K562 (cell line): Measurements from ENCODE around the gene ECHDC3. TPM values are rescaled to one million over a fixed set of nuclear protein-coding genes. Genes with fewer than 3 reads are reported as not detected.

Source experiments
- ATAC-seq: fragments of 200-7000 bp; cut with Tn5 transposase; 3 replicates; pipeline ENCODE4 v1.9.1; 2020; ENCODE audit warnings: moderate library complexity
- BruUV-seq: library from RNA; stranded (reverse); fragments of 400-500 nt; replicated peaks from 2 replicates; lab custom pipeline; 2021; lab: Mats Ljungman, UMichigan
- CTCF ChIA-PET: fragments of 300-600 bp; formaldehyde crosslinking; extraction: SDS; loops from one replicate; lab custom pipeline; 2021; ENCODE audit warnings: low intra/inter-chr PET ratio; lab: Yijun Ruan, JAX
- POLR2A ChIA-PET: fragments of 300-600, 350-650 bp; sonication (Branson Sonifier 250); formaldehyde crosslinking; extraction: SDS; loops from one replicate; lab custom pipeline; 2021; ENCODE audit warnings: antibody characterized with exemption, inconsistent platforms; lab: Yijun Ruan, JAX
- DNase-seq, 4 experiments: peaks; one replicate each; pipeline versions ENCODE4 v3.0.0 to v3.0.0-alpha.2; 2011 to 2018; ENCODE audit warnings: low spot score in 3 of 4, mixed read lengths in 3 of 4; ENCODE audit errors: extremely low read depth in 1 of 4
- FAIRE-seq: peaks from 2 replicates; lab custom pipeline; 2011; peaks lifted over from hg19 to GRCh38; lab: Jason Lieb, UNC
- H2AFZ ChIP-seq: 2 replicates; pipeline ENCODE4 v1.6.0; 2011; ENCODE audit warnings: low read depth, low read length, control low read depth, inconsistent platforms
- H3K27ac ChIP-seq: fragments of 200-600 bp; 3 replicates; pipeline ENCODE4 v1.8.0; 2011; ENCODE audit warnings: low read depth, mild to moderate bottlenecking, control low read depth, inconsistent platforms, low read length, moderate library complexity, mixed read lengths; ENCODE audit errors: extremely low read depth
- H3K27me3 ChIP-seq, 2 experiments: fragments of 300-600 bp in 1 of 2; 2 replicates in 1 of 2; 3 replicates in 1 of 2; pipeline versions ENCODE4 v1.6.0 to v1.8.0; 2011; ENCODE audit warnings: inconsistent platforms in 2 of 2, low read length in 2 of 2, mild to moderate bottlenecking in 1 of 2, mixed read lengths in 1 of 2, moderate library complexity in 1 of 2; ENCODE audit not compliant: control insufficient read depth in 2 of 2, insufficient read depth in 2 of 2
- H3K36me3 ChIP-seq: fragments of 300-600 bp; 3 replicates; pipeline ENCODE4 v1.8.0; 2011; ENCODE audit warnings: mild to moderate bottlenecking, low read length, inconsistent platforms; ENCODE audit not compliant: control insufficient read depth, insufficient read depth
- H3K4me1 ChIP-seq, 2 experiments: fragments of 200-600 bp in 1 of 2; replicated peaks in 1 of 2; 2 replicates in 1 of 2; 3 replicates in 1 of 2; pipeline versions ENCODE4 v1.5.1 to v1.8.0; 2011; ENCODE audit warnings: inconsistent platforms in 2 of 2, low read length in 2 of 2, mild to moderate bottlenecking in 1 of 2, mixed read lengths in 1 of 2, moderate library complexity in 1 of 2; ENCODE audit not compliant: control insufficient read depth in 2 of 2, insufficient read depth in 2 of 2
- H3K4me2 ChIP-seq: 2 replicates; pipeline ENCODE4 v1.6.1; 2011; ENCODE audit warnings: low read length, control low read depth, inconsistent platforms, mixed read lengths; ENCODE audit not compliant: insufficient read depth
- H3K4me3 ChIP-seq: fragments of 200-600 bp; sonication (generic), shearing (Covaris generic); 2 replicates; pipeline ENCODE4 v1.5.1; 2016; ENCODE audit warnings: control low read depth, inconsistent platforms
- H3K79me2 ChIP-seq: fragments of 200-600 bp; 3 replicates; pipeline ENCODE4 v1.8.0; 2011; ENCODE audit warnings: low read length, inconsistent platforms; ENCODE audit not compliant: control insufficient read depth, insufficient read depth
- H3K9ac ChIP-seq, 2 experiments: 2 replicates each; pipeline versions ENCODE4 v1.6.0 to v1.6.1; 2011; ENCODE audit warnings: low read depth in 2 of 2, low read length in 2 of 2, control low read depth in 1 of 2, inconsistent platforms in 1 of 2, mild to moderate bottlenecking in 1 of 2, mixed read lengths in 1 of 2; ENCODE audit not compliant: insufficient read depth in 1 of 2
- H3K9me1 ChIP-seq: one replicate; pipeline ENCODE4 v1.6.0; 2011; ENCODE audit warnings: inconsistent platforms, mild to moderate bottlenecking, low read length, moderate library complexity; ENCODE audit not compliant: control insufficient read depth, insufficient read depth
- H3K9me3 ChIP-seq: replicated peaks from 2 replicates; pipeline ENCODE4 v1.5.1; 2011; ENCODE audit warnings: low read depth, low read length, inconsistent platforms; ENCODE audit not compliant: control insufficient read depth, insufficient read depth
- H4K20me1 ChIP-seq: replicated peaks from 2 replicates; pipeline ENCODE4 v1.6.1; 2011; ENCODE audit warnings: low read length, inconsistent platforms, mixed read lengths; ENCODE audit not compliant: control insufficient read depth, insufficient read depth
- BACH1 ChIP-seq: fragments of 200-800 bp; sonication (Bioruptor generic); IDR thresholded peaks from 2 replicates; pipeline ENCODE4 v1.6.1; 2016; ENCODE audit warnings: missing genetic modification characterization, missing compliant biosample characterization
- BCOR ChIP-seq: fragments of 450-650 bp; IDR thresholded peaks from 2 replicates; pipeline ENCODE4 v1.6.1; 2016
- CREB1 ChIP-seq, 2 experiments: sonication (generic) in 1 of 2; formaldehyde crosslinking in 1 of 2; IDR thresholded peaks; 2 replicates each; pipeline versions ENCODE4 v1.6.1 to v1.8.0; 2012 to 2022; ENCODE audit warnings: inconsistent platforms in 1 of 2, mild to moderate bottlenecking in 1 of 2, missing genetic modification reagents in 1 of 2, moderate library complexity in 1 of 2
- MAFG ChIP-seq: fragments of 450-650 bp; conservative IDR thresholded peaks from 2 replicates; pipeline ENCODE4 v1.6.1; 2016; ENCODE audit warnings: missing genetic modification characterization, missing compliant biosample characterization
- SIN3B ChIP-seq: fragments of 450-650 bp; IDR thresholded peaks from 2 replicates; pipeline ENCODE4 v1.6.1; 2017; ENCODE audit warnings: low read depth, mild to moderate bottlenecking, moderate library complexity
- SOX6 ChIP-seq: fragments of 450-650 bp; IDR thresholded peaks from 2 replicates; pipeline ENCODE4 v1.6.1; 2014; ENCODE audit warnings: mild to moderate bottlenecking
- SPI1 ChIP-seq: IDR thresholded peaks from 2 replicates; pipeline ENCODE4 v1.6.1; 2011; ENCODE audit warnings: low read depth, low read length, control low read depth, borderline replicate concordance
- TGIF2 ChIP-seq: sonication (generic); formaldehyde crosslinking; IDR thresholded peaks from 2 replicates; pipeline ENCODE4 v1.8.1; 2022; ENCODE audit warnings: mild to moderate bottlenecking, missing genetic modification reagents, moderate library complexity
- ZNF175 ChIP-seq: fragments of 200-800 bp; sonication (Bioruptor generic); IDR thresholded peaks from 2 replicates; pipeline ENCODE4 v1.6.1; 2016; ENCODE audit warnings: low read depth, mild to moderate bottlenecking, missing genetic modification characterization, missing compliant biosample characterization
- ZNF354B ChIP-seq: fragments of 250-450 bp; sonication (Bioruptor Pico); IDR thresholded peaks from 2 replicates; pipeline ENCODE4 v1.4.0; 2020
- ZNF830 ChIP-seq: fragments of 250-450 bp; sonication (Bioruptor Pico); IDR thresholded peaks from 2 replicates; pipeline ENCODE4 v1.5.0; 2021; ENCODE audit warnings: mild to moderate bottlenecking
- WGBS: fragments of 100-300 bp; shearing (Covaris generic); methylation state at CpG from one replicate; pipeline ENCODE4 v1.1.6; 2016; ENCODE audit warnings: low coverage, mixed read lengths; ENCODE audit not compliant: insufficient coverage; ENCODE audit errors: missing lambda C conversion rate; 5-methylcytosine and 5-hydroxymethylcytosine counted together
- in situ Hi-C: fragments of 300-500 bp; cut with MboI; formaldehyde crosslinking; loops from 4 replicates; pipeline ENCODE4 v1.15.0; 2018; ENCODE audit warnings: inconsistent platforms, mixed read lengths
- intact Hi-C: fragments of 100-400 bp; cut with micrococcal nuclease; formaldehyde crosslinking; loops from 2 replicates; pipeline ENCODE4 v1.14.2; 2022
- polyA plus RNA-seq, 8 experiments: library from polyadenylated mRNA; depleted of rRNA in 4 of 8; stranded (reverse) in 5 of 8; unstranded in 3 of 8; fragments of >200 nt; fragmentation: Nextera tagmentation in 2 of 8; fragmentation: Illumina TruSeq in 1 of 8; extraction: Ambion mirVana in 2 of 8; extraction: Trizol in 1 of 8; gene quantifications; 2 replicates each; pipeline versions ENCODE4 v1.2.1 to v1.2.3, GENCODE V29; 2011 to 2014; ENCODE audit warnings: inconsistent platforms in 1 of 8, missing spikeins in 1 of 8
- total RNA-seq, 7 experiments: library from RNA; depleted of rRNA in 6 of 7; stranded (reverse); fragments of >200 nt in 6 of 7; fragmentation: Illumina TruSeq in 2 of 7; extraction: Trizol in 2 of 7; gene quantifications; 2 replicates each; pipeline versions ENCODE4 v1.2.1 to v1.2.3, GENCODE V29; 2011 to 2021; ENCODE audit warnings: low replicate concordance in 1 of 7
- TF ChIP-seq, protein P1 (sequence below): fragments of 450-650 bp; formaldehyde crosslinking; conservative IDR thresholded peaks from 2 replicates; pipeline ENCODE4 v1.4.0; 2022; ENCODE audit warnings: mild to moderate bottlenecking, missing genetic modification characterization

The ECHDC3 gene
- total and polyA plus RNA-seq, 9 of the 15 experiments (the other 6 are each of a cell fraction or from before 2014, with no cell fraction given) = 0.53 to 21.9 (median 15.7) TPM

DNA sequence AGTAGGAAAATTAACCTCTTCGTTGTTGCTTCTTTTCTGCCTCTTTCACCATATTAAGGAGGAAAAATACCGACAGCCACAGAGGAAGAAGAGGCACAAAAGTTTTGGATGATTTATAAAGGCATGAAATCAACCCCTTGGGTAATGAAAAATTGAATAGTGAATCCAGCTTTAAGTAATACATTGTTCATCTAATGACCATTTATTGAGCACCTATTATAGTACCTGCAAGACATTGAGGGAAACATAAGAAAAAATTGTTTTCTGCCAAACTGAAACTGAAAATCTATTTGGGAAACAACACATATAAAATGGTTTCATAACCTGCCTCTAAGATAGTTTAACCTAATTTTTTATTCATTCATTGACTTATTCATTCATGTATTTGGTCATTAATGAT lies 8.2 kb downstream of the ECHDC3 start:
- ATAC-seq (no peak), FAIRE-seq (no peak), DNase-seq (no peak)
- Histone ChIP-seq H3K9me3 (no peaks in the 10 kb centered on the region), H3K79me2 (no peaks in the 10 kb centered on the region), H3K4me2 (no peak overlapping the region), H3K27ac (no peak overlapping the region), H4K20me1 (no peaks in the 10 kb centered on the region), H3K4me3 (no peak overlapping the region), H3K9ac (no peak overlapping the region), H3K4me1 (no peaks in the 10 kb centered on the region), H3K36me3 (peaks cover 6% of the 10 kb centered on the region; the same call in 1 of the 3 replicates), H3K27me3 (no peaks in the 10 kb centered on the region), H3K9me1 (no peaks in the 10 kb centered on the region), H2AFZ (no peak overlapping the region)
- no TSS peak for BruUV-seq
- no peak for TF ChIP-seq TGIF2 (CRISPR knock-in tag)
- TF ChIP-seq CREB1 (IDR thresholded peaks at IDR 0.05) = no peak
- no peak for TF ChIP-seq CREB1 (CRISPR knock-in tag; IDR thresholded peaks at IDR 0.05)
- no peak for TF ChIP-seq BACH1
- no peak for TF ChIP-seq MAFG (tag)
- TF ChIP-seq SOX6 = no peak
- no peak for TF ChIP-seq ZNF175 (CRISPR knock-in tag)
- no peak for TF ChIP-seq BCOR
- TF ChIP-seq SPI1 = no peak
- TF ChIP-seq ZNF354B = no peak
- TF ChIP-seq, protein P1, sequence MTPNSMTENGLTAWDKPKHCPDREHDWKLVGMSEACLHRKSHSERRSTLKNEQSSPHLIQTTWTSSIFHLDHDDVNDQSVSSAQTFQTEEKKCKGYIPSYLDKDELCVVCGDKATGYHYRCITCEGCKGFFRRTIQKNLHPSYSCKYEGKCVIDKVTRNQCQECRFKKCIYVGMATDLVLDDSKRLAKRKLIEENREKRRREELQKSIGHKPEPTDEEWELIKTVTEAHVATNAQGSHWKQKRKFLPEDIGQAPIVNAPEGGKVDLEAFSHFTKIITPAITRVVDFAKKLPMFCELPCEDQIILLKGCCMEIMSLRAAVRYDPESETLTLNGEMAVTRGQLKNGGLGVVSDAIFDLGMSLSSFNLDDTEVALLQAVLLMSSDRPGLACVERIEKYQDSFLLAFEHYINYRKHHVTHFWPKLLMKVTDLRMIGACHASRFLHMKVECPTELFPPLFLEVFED = no peak
- TF ChIP-seq SIN3B = no peak
- no peak for TF ChIP-seq ZNF830
- in situ Hi-C loops = loop anchor here (10.0 to 25.0 kb wide), 2 partner anchors 326 to 838 kb away; no protein-coding TSS in a partner anchor
- intact Hi-C loops = no loop called here
- ChIA-PET CTCF (no interaction called here), POLR2A (interaction anchor here (0.6 kb wide), 1 partner anchor 80 kb away, joined by 4 read pairs; no protein-coding TSS in a partner anchor)
- WGBS = 79% methylated on average over 2 of the region's 2 CpGs
